Left kidney (tissue), 2 donors: Measurements from ENCODE around the gene TGFBR1. TPM values are rescaled to one million over a fixed set of nuclear protein-coding genes. Genes with fewer than 3 reads are reported as not detected.
A peak's percentile ranks its signal among the peaks of the same experiment; 100 is the strongest.

Experiments
- DNase-seq: peaks from one replicate; pipeline ENCODE4 v3.0.0-alpha.2; 2013
- polyA plus RNA-seq: library from polyadenylated mRNA; unstranded; fragments of 120-200 nt; gene quantifications from one replicate; pipeline ENCODE4 v1.2.1, GENCODE V29; 2013; ENCODE audit not compliant: insufficient read length

TGFBR1 gene
- polyA plus RNA-seq, 1 donor: 56.2 TPM

GRCh38 chr9:99105152-99106043, 485 bp downstream of the TGFBR1 start:
- DNase-seq: peak; percentile 45

DNA sequence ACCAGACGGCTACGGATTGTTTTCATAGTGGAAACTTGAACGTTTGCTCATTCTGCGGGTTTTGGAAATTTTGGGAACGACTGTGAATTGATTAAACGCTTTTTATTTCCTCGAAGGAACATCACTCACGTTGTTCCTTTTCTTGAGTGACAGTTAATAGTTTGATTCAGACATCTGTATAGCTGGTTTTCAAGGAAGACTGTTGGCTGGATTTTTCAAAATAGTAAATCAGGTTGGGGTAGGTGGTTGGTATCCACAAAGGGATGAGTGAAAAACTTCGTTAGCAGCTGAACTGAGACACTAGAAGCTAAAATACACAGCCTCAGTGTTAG, 1.1 kb downstream of the TGFBR1 start:
- DNase-seq: no peak

DNA sequence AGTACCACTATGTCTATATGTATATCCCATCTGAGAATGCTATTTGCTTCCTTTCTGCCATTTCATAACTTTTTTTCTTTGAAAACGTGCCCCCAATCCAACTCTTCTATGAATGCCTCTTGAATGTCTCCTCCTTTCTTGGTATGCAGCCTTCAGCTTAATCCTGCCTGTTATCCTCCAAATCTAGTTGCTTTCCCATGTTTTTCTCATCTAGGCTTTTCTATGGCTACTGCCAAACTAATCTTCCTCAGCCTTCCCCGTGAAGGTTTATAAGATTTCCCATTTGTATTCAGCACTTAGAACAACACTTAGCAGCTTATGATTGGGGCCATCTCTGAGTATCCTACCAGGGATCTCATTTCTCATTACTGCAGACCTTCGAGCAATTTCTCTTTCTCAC, 2.5 kb downstream of the TGFBR1 start:
- no peak for DNase-seq

DNA sequence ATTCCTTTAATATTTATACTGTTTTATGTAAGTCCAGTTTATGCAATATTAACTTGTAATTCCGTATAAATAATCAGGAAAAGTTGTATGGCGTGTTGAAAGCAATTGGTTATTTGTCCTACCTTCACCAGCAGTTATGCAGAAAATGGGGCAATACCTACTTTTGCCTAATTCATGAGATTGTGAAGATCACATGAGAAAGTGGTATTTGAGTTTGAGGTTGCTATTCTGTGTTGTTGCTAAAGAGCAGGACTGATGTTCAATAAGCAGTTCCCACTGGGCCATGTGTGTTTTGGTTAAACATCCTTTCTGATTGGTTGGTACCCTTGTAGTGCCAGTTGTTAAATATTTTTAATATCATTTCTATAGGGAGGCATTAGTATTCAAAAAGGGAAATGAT, 3.2 kb downstream of the TGFBR1 start:
- DNase-seq: no peak

DNA sequence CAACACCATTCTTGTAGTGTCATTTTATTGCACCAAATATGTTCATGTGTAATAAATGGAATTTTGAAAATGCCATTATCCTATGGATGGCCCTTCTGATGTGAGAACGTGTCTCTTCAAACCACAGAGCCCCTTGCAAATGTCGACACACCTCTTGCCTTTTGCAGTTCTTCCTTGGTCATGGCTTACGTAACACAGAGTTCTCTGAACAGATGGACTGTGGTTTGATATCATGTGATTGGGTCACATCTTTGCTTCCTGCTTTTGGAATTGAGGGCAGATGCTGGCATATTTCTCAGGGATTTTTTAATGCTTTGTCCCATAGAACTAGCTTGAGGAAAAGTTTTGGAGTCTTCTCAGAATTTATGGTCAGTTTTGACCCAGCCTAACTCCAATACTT, 4.6 kb downstream of the TGFBR1 start:
- no peak for DNase-seq

GRCh38 chr9:99112750-99113413, 8.0 kb downstream of the TGFBR1 start:
- no peak for DNase-seq

DNA sequence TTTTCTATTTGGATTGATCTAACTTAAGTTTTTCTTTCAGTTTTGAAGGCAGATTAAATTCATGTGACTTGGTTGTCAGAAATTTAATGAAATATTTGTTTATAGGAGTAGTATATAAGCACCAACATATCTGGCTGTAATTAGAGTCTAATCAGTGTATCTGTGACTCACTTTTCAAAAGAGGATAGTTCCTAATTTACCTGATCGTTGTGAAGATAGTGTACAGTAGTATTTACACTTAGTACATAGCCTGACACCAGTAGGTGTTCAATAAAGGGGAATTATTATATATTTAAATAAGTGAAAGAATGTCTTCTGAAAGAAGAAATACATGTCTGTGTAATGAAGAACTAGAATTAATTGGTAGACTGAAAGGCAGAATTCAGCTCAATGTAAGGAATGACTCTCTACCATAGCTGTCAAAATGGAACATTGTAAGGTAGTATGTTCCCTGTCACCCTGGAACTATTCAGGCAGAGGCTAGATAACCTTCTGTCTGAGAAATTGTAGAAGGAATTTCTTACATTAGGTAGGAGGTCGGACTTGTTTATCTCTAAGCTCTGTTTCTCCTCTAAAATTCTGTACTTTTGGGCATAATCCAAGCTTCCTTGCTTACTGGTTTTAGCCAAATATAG, 8.6 kb downstream of the TGFBR1 start:
- DNase-seq: no peak

DNA sequence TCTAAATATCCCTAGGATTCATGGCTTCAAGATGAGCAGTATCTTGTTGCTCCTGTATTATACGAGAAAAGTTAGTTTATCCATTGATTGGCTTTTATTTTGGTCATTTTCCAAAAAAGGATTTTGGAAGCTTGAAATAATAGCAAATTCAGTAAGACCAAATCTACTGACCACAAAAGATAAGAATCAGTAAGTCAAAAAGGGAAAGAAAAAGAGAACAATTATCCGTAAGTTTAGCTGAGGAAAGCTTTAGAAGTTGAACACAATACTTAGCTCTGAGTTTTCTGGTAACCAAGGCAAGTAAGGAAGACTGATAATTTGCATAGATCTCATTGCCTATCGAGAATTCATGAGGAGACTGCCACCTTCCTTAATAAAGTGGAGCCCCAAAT, 9.1 kb downstream of the TGFBR1 start:
- DNase-seq: no peak

- no peak for DNase-seq
Observed at GRCh38 chr9:99114846-99115500, 10.1 kb downstream of the TGFBR1 start.

DNA sequence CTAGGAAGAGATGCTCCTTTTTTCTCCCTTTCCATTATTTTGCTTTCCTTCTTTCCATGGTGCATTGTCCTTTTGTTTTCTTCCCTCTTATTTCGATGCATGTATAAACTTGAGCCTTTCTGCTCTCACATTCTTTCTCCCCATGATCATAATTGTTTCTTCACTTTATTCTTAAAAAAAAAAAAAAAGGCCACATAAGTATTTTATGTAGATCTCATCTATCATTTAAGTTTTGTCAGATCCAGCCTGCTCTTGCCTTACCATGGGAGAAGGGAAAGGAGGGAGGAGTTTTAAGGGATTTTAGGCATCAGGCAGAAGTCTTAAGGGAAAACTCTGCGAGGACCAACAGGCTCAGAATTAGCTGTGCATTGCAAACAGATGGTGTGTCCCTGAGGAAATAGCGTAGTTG, 11.1 kb downstream of the TGFBR1 start:
- no peak for DNase-seq

GRCh38 chr9:99118782-99119466, 14.0 kb downstream of the TGFBR1 start:
- no peak for DNase-seq

GRCh38 chr9:99119976-99120655, 15.2 kb downstream of the TGFBR1 start:
- DNase-seq: no peak

DNA sequence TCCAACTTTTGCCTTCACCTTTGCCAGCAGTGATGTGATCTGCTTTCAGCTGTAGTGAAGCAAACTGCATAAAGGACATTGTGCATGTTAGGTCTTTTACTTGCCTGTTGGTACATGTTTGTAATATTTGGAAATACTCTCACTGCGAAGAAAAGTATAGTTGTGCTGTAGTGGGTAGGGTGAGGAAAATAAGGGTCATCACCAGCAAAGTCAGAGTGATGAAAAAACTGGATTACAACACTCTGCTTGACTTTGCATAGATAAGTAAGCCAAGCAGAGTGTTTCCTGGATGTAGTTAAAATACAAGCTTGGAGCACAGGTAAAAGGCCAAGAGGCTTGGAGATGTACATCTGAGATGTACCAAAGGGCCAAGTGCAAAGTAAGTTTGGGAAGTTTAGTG, 16.7 kb downstream of the TGFBR1 start:
- DNase-seq: no peak

GRCh38 chr9:99124534-99125255, 19.8 kb downstream of the TGFBR1 start:
- no peak for DNase-seq

GRCh38 chr9:99125446-99125845, 20.5 kb downstream of the TGFBR1 start:
- DNase-seq: no peak

DNA sequence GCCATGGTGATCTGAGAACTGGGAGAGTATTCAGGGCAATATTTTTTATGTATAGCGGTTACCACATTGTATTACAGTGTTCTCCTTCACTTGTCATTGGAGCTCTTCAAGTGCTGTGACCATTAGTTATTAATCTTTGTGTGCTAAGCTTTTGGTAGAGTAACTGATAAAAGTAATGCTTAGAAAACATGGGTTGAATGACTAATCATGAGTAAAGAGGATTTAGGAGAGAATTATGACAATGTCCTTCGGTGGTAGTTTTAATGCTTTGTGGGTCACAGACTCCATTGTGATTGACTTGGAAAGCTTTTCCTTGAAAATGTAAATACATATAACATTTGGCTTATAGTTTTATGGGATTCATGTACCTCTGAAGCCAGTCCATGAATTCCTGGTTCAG, 21.4 kb downstream of the TGFBR1 start:
- DNase-seq: no peak

- no peak for DNase-seq
Observed at GRCh38 chr9:99127356-99128132, 22.6 kb downstream of the TGFBR1 start.

- no peak for DNase-seq
Observed at GRCh38 chr9:99128133-99128406, 23.2 kb downstream of the TGFBR1 start.

GRCh38 chr9:99129091-99129490, 24.2 kb downstream of the TGFBR1 start:
- no peak for DNase-seq

- DNase-seq: no peak
Observed at GRCh38 chr9:99130069-99130468, 25.2 kb downstream of the TGFBR1 start.
